ENCODE measurements around the gene RNF13.

DNA sequence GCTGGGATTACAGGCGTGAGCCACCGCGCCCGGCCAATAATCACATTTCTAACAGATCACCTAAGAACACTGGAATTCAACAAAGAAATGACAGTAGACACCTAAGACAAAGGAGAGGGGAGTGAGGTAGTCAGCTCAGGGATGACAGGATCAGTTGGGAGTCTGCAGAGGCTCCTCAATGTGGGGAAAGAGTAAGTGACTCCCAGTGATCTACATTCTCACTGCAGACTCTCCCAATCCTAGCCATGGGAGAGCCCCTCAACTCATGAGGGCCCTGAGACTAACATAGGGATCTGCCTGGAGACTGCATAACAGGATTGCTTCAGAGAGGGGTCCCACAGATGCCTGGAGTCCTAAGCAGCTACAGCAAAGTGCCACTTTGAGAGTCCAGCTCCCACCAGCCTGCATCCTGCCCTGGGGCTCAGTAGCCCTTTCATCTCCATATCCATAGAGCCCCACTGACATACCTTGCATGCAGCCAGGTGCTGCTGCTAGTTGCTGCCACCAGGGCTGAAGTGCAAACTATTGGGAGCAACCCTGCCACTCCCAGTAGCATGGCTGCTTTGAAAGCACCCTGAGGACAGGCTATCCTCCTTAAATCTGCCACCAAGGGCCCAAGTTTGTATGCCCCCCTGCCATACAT, 179.5 kb downstream of the RNF13 start:
- TF ChIP-seq, protein P1, sequence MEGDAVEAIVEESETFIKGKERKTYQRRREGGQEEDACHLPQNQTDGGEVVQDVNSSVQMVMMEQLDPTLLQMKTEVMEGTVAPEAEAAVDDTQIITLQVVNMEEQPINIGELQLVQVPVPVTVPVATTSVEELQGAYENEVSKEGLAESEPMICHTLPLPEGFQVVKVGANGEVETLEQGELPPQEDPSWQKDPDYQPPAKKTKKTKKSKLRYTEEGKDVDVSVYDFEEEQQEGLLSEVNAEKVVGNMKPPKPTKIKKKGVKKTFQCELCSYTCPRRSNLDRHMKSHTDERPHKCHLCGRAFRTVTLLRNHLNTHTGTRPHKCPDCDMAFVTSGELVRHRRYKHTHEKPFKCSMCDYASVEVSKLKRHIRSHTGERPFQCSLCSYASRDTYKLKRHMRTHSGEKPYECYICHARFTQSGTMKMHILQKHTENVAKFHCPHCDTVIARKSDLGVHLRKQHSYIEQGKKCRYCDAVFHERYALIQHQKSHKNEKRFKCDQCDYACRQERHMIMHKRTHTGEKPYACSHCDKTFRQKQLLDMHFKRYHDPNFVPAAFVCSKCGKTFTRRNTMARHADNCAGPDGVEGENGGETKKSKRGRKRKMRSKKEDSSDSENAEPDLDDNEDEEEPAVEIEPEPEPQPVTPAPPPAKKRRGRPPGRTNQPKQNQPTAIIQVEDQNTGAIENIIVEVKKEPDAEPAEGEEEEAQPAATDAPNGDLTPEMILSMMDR (IDR thresholded peaks at IDR 0.05; ENCODE audit: insufficient read depth, low read length, poor library complexity, severe bottlenecking), result no peak
- TF ChIP-seq EZH2phosphoT487 (conservative IDR thresholded peaks at IDR 0.05; ENCODE audit: low read length), result no peak
